Parathyroid adenoma (tissue), 2 donors: ENCODE results near the gene ZG16.

ENCODE experiments used
- H2AFZ ChIP-seq: fragments of 300-600 bp; sonication (generic); one replicate; pipeline ENCODE4 v1.7.0; 2017; ENCODE audit warnings: antibody characterized with exemption, mild to moderate bottlenecking
- H3K27ac ChIP-seq: fragments of 300-600 bp; sonication (generic); one replicate; pipeline ENCODE4 v1.7.0; 2017
- H3K27me3 ChIP-seq: fragments of 300-600 bp; sonication (generic); one replicate; pipeline ENCODE4 v1.7.0; 2017; ENCODE audit warnings: low read length; ENCODE audit not compliant: control insufficient read depth, insufficient read depth
- H3K36me3 ChIP-seq: fragments of 300-600 bp; sonication (generic); one replicate; pipeline ENCODE4 v1.7.0; 2017; ENCODE audit warnings: low read length; ENCODE audit not compliant: control insufficient read depth, insufficient read depth
- H3K4me1 ChIP-seq: fragments of 300-600 bp; sonication (generic); one replicate; pipeline ENCODE4 v1.7.0; 2017; ENCODE audit warnings: control low read depth
- H3K4me2 ChIP-seq: fragments of 300-600 bp; sonication (generic); one replicate; pipeline ENCODE4 v1.7.0; 2017; ENCODE audit warnings: low read length
- H3K4me3 ChIP-seq: fragments of 300-600 bp; sonication (generic); one replicate; pipeline ENCODE4 v1.7.0; 2017; ENCODE audit warnings: low read depth, low read length
- H3K79me2 ChIP-seq: fragments of 300-600 bp; sonication (generic); one replicate; pipeline ENCODE4 v1.7.0; 2017; ENCODE audit warnings: control low read depth
- H3K9ac ChIP-seq: fragments of 300-600 bp; sonication (generic); one replicate; pipeline ENCODE4 v1.7.0; 2017; ENCODE audit warnings: mild to moderate bottlenecking
- H3K9me3 ChIP-seq: fragments of 300-600 bp; sonication (generic); one replicate; pipeline ENCODE4 v1.7.0; 2017; ENCODE audit warnings: low read length; ENCODE audit not compliant: control insufficient read depth
- CTCF ChIP-seq: fragments of 300-600 bp; sonication (generic); IDR thresholded peaks from one replicate; pipeline ENCODE4 v1.7.0; 2017; ENCODE audit warnings: antibody characterized with exemption, mild to moderate bottlenecking
- donor health status: primary hyperparathyroidism.

ZG16 gene

GRCh38 chr16:29742683-29743275 lies 35.3 kb upstream of the ZG16 start:
- Histone ChIP-seq H3K9me3 (no peaks in the 10 kb centered on the region), H3K79me2 (no peaks in the 10 kb centered on the region), H3K36me3 (no peaks in the 10 kb centered on the region), H3K4me3 (no peak overlapping the region), H3K4me2 (no peak overlapping the region), H3K4me1 (no peaks in the 10 kb centered on the region), H3K9ac (no peak overlapping the region), H2AFZ (no peak overlapping the region), H3K27me3 (no peaks in the 10 kb centered on the region), H3K27ac (no peak overlapping the region)
- no peak for TF ChIP-seq CTCF

GRCh38 chr16:29743475-29743826 lies 34.6 kb upstream of the ZG16 start:
- H3K36me3 ChIP-seq = no peaks in the 10 kb centered on the region
- no peaks in the 10 kb centered on the region for H3K4me1 ChIP-seq
- TF ChIP-seq CTCF = no peak
- no peak overlapping the region for H2AFZ ChIP-seq
- H3K4me3 ChIP-seq = no peak overlapping the region
- no peak overlapping the region for H3K27ac ChIP-seq
- no peaks in the 10 kb centered on the region for H3K79me2 ChIP-seq
- H3K9me3 ChIP-seq = no peaks in the 10 kb centered on the region
- no peak overlapping the region for H3K9ac ChIP-seq
- H3K27me3 ChIP-seq = no peaks in the 10 kb centered on the region
- H3K4me2 ChIP-seq = no peak overlapping the region

- H3K9me3 ChIP-seq = no peaks in the 10 kb centered on the region
- no peak overlapping the region for H2AFZ ChIP-seq
- no peaks in the 10 kb centered on the region for H3K36me3 ChIP-seq
- no peaks in the 10 kb centered on the region for H3K79me2 ChIP-seq
- H3K4me1 ChIP-seq = no peaks in the 10 kb centered on the region
- H3K4me2 ChIP-seq = no peak overlapping the region
- no peak overlapping the region for H3K4me3 ChIP-seq
- TF ChIP-seq CTCF = no peak
- no peak overlapping the region for H3K27ac ChIP-seq
- no peak overlapping the region for H3K9ac ChIP-seq
- no peaks in the 10 kb centered on the region for H3K27me3 ChIP-seq
Measured at GRCh38 chr16:29743827-29744531, 34.1 kb upstream of the ZG16 start.

- Histone ChIP-seq H3K36me3 (no peaks in the 10 kb centered on the region), H3K27me3 (no peaks in the 10 kb centered on the region), H3K4me3 (no peak overlapping the region), H3K27ac (no peak overlapping the region), H3K4me2 (no peak overlapping the region), H3K79me2 (no peaks in the 10 kb centered on the region), H3K9me3 (no peaks in the 10 kb centered on the region), H3K4me1 (no peaks in the 10 kb centered on the region), H2AFZ (no peak overlapping the region), H3K9ac (no peak overlapping the region)
- TF ChIP-seq CTCF = no peak
Measured at GRCh38 chr16:29744541-29745101, 33.4 kb upstream of the ZG16 start.
